ENCODE data around the gene MAPK6.
"Not testable (repeated sequence)": the region's sequence is repeated elsewhere in the genome, so short reads cannot be mapped to it uniquely, and the experiment has no call there.

Gene MAPK6

DNA sequence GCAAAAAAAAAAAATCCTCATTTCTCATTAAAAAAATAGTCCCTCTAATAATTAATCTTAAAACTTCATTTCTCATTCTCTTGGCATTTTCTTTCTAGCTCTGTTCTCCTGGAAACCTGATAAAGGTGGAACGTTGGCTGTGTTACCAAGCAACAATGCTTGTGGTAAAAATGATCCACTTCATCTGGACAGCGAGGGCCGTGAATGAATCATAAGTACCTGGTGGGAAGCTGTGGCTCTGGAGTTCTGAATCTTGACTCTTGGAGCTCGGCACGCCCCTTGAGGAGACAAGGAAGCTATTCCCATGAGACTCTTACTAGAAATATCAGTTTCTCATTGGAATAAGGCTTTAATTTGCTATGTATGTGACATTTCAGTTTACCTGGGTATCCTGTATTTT is 61.0 kb downstream of the MAPK6 start:
- DNase-seq (ENCODE audit: low read depth), result no peak

DNA sequence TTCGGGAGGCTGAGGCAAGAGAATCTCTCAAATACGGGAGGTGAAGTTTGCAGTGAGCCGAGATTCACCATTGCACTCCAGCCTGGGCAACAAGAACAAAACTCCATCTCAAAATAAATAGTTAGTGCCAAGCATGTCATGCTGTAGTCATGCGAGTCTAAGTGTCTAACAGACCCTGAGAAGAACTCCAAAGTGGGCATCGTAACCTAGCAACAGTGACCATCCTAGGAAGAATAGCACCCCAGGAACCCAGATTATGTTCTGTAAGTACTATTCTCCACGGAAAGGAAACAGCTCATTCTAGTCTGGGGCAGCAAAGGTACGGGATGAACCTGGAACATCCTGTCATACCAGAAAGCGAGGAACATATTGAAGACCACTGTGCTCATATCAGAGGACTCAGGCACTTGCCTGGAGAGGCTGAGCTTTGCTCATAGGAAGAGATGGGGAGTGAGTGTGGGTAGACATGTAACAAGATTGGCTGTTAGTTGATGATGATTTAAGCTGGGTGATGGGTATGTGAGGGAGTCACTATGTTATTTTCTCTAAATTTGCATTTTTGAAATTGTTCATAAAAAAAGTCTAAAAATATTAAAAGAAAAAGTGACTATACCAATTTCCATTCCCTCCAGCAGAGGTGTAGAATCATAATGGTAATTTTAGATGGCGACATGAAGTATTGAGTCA is 61.8 kb downstream of the MAPK6 start:
- DNase-seq (ENCODE audit: low read depth), result no peak

DNA sequence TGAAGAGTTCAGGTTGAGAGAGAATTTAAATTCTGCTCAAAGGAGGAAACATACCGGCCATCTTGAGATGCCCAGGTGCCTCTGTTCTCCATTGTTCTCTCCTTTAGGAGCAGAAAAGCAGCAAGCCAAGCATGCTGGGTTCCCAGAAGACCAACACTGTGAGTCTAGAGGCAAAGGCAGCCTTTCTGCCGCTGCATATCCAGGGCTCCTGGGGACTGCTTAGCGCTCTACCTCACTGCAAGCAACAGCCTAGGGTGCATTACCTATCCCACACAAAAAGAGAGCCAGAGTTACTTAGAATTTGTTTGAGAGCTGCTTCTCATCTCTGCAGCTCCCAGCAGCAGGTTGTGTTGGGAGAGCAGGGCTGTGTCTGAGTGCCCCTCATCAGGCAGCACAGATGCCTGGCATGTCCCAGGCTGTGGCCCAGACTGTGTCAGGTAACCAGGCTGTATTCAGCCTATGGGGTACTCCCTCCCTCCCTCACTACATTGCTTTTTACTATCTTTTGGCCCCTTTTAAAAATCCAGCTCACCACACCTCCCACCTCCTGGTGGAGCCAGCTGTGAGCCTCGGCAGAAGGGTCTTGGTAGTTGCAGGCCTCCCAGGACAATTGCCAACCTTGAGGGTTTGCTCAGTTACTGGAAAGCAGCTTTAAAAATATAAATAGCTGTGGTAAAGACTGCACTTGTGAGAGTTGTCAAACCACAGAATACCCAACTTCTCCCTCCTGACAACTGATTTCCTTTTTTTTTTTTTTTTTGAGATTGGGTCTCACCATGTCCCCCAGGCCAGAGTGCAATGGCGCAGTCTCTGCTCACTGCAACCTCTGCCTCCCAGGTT is 63.4 kb downstream of the MAPK6 start:
- no peak for DNase-seq (ENCODE audit: low read depth)

DNA sequence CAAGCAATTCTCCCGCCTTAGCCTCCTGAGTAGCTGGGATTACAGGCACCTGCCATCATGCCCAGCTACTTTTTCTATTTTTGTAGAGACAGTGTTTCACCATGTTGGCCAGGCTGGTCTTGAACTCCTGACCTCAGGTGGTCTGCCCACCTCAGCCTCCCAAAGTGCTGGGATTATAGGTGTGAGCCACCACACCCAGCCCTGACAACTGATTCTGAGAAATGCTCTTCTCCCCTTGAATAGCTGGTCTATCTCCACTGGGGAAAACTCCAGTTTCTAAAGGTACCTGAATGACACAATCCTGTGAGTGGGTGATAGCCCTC is 64.0 kb downstream of the MAPK6 start:
- not testable (repeated sequence) for DNase-seq (ENCODE audit: low read depth)

DNA sequence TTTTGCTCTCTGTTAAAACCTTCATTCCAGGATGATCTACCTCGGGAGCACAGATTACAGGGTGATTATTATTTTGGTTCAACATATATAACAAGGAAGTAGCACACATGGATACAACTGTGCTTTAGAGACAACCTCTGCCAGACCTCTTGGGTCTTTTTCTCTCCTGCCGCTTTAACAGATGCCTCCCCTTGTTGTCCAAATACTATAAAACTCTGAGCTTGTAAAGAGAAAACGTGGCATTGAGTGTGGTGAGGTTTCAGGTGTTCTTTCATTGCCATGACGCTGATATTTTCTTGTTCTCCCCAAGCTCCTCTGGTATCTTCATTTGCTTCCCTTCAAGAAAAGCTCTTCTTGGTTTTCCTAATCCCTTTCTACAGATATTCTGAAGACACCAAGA is 64.6 kb downstream of the MAPK6 start:
- no peak for DNase-seq (ENCODE audit: low read depth)

DNA sequence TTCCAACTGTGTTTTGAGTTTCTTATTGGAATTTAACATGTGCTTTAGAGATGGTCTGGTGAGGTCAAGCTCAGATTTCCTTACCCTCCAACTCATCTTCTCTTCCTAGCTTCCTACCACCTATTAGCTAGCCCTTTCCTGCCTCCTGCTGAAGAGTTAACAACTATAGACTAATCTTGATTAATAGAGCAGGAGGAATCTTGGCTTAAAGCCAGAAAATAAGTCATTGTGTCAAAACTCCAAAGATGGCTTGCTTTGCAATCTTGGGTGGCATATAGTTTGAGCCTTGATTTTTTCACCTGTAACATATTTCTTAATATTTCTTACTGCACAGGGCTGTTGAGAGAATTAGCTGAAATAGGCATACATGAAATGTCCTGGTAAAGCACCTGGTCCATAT is 66.3 kb downstream of the MAPK6 start:
- no peak for DNase-seq (ENCODE audit: low read depth)

DNA sequence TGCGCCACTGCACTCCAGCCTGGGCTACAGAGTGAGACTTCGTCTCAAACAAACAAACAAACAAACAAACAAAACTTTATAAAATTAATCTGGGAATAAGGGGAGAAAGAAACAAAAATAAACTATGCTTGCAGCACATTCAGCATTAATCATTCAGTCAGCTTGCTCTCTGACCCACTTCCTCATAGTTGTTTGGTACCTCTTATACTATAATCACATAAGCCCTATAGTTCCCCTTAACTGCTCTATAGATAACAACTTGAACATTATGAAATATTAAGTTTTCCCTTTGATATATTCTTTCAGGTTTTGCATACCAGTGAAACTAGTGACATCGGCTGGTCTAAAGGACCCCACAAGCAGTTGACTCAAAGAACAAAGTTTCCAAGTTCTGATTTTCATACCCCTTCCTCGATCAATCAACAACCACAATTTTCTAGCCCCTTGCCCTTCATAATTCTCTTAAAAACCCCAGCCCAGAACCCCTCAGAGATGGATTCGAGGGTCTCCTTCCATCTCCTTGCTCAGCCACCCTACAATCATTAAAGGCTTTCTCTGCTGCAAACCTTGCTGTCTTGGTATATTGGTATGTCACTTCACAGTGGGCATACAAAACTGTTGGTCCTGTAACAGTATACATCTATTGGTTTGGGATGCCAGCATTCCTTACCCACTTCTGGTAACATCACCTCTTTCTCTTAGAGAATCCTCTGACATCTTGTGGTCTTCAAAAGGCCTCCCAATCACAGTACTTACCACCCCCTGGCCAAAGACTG is 67.2 kb downstream of the MAPK6 start:
- no peak for DNase-seq (ENCODE audit: low read depth)

DNA sequence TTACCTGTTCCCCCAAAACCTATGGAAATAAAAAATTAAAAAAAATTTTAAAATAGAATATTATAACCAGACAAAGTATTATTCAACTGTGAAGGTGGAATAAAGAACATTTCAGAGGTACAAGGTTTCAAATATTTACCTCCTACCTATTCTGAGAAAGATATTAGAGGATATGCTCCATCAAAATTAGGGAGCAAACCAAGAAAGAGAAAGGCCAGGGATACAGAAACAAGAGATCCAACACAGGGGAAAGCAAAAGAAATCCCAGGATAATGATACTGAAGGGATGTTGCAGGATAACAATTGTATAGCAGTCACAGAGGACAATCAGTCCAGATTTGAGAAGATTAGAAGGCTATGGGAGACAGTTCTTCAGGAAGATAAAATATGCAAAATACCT is 71.2 kb downstream of the MAPK6 start:
- no peak for DNase-seq (ENCODE audit: low read depth)

DNA sequence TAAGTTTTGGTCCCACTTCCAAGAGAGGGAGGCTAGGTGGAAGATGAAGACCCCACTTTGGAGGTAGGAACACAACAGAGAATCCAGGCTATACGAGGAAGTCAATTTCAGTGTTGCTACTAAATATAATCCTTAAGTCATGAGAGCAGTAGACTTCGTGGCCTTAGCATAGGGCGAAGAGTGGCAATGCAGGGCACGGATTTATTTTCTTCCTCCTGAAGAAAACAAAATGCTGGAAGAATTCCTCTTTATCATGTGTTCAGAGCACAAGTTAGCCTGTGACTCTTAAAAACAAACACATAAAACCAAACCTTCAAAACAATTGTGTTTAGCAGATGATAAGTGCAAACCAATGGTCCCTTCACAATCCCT is 74.1 kb downstream of the MAPK6 start:
- DNase-seq (ENCODE audit: low read depth), result no peak

DNA sequence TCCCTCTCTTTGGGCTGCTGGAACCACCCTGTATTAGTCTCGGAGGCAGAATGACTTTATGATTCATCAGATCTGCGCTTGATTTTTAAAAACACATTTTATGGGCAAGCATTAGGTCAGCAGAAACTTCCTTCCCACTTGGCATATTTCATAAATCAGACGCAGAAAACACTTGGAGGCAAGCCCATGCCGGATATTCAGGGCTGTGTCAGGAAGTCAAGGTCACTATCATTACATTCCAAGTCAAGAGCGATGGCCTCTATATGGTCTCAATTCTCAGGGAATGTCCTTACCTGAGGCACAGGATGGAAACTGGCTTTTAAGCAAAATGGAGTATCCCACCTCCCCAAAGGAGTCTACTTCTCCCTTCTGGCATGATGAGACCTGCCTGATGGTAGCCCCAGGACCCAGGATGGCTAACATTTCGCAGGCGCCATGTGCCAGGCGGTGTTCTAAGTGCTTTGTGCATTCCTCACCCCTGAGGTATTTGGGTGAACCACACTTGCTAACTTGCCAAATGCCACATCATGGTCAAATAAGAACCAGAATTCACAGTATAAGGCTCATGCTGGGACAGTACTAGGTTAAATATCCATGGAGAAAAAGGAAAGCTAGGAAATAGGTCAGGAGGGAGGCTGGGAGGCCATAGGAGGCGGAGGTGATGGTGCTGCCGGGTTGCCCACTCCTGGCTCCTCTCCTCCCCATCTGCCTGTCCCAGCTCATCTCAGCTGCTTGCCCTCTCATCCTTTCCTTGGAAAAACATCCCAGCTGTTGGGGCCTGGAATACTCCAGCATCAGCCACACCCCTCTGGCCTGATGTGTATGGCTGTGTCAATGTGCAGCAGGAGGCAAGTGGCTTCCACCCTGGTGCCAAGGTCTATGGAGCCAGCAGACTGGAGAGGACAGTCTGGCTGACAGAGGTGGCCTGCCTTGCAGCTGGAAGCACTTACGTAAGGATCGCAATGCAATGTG is 74.8 kb downstream of the MAPK6 start:
- no peak for DNase-seq (ENCODE audit: low read depth)

DNA sequence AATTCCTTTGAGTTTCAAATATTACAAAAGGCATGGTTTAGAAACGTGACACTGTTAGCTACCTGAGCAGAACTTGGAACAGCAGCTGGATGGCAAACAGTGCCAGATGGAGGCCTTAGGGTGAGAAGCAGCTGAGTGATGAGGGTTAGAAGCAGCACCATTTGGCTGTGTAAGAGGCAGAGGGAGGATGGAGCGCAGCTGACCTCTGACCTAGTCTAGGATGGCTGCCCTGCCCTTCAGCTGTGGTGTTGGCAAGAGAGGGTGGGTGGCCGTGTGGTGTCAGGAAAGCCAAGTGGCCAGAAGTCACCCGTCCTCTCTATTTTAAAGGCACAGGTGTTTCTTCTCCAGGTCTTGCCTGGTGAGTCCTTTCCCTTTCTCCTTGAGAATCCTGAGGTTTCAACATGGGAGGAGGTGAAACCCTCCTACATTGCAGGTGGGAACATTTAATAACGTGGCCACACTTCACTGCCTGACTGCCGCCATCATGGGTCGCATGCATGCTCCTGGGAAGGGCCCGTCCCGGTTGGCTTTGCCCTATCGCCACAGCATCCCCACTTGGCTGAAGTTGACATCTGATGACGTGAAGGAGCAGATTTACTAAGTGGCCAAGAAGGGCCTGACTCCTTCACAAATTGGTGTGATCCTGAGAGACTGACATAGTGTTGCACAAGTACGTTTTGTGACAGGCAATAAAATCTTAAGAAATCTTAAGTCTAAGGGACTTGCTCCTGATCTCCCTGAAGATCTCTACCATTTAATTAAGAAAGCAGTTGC is 76.0 kb downstream of the MAPK6 start:
- no peak for DNase-seq (ENCODE audit: low read depth)

DNA sequence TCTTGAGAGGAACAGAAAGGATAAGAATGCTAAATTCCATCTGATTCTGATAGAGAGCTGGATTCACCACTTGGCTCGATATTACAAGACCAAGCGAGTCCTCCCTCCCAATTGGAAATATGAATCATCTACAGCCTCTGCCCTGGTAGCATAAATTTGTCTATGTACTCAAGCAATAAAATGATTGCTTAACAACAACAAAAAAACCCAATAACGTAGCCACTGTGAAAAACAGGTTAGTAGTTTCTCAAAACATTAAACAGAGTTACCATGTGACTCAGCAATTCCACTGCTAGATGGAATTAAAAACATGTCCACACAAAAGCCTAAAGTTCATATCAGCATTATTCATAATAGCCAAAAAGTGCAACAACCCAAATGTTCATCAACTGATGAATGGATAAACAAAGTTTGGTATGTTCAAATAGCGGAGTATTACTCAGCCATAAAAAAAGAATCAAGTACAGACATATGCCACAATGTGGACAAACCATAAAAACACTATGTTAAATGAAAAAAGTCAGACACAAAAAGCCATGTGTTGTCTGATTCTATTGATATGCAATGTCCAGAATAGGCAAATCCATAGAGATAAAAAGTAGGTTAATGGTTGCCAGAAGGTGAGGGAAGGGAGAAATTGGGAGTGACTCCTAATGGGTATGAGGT is 76.7 kb downstream of the MAPK6 start:
- DNase-seq (ENCODE audit: low read depth), result no peak

DNA sequence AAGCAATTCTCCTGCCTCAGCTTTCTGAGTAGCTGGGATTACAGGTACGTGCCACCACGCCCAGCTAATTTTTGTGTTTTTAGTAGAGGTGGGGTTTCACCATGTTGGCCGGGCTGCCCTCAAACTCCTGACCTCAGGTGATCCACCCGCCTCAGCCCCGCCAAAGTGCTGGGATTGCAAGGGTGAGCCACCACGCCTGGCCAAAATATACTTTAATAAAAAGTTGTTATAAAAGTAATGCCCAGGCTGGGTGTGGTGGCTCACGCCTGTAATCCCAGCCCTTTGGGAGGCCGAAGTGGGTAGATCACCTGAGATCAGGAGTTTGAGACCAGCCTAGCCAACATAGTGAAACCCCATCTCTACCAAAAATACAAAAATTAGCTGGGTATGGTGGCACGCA is 77.5 kb downstream of the MAPK6 start:
- DNase-seq (ENCODE audit: low read depth), result not testable (repeated sequence)

DNA sequence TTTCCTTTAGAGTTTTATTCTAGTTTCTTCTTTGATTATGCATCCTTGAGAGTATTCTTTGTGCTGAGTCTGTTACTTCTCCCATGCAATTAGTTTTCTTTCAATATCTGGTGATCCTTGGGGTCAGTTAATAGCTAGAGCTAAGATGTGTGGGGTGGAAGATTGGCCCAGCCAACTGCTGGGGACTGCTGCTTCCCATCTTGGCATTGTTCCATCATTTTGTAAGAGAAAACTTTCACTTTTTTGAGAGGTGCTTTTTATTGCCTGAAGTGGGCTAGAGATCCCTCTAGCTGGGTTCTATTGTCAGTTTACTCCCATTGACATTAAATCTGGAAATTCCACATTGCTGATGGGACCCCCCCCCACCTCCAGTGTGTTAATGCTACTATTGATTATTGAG is 78.2 kb downstream of the MAPK6 start:
- DNase-seq (ENCODE audit: low read depth), result no peak

DNA sequence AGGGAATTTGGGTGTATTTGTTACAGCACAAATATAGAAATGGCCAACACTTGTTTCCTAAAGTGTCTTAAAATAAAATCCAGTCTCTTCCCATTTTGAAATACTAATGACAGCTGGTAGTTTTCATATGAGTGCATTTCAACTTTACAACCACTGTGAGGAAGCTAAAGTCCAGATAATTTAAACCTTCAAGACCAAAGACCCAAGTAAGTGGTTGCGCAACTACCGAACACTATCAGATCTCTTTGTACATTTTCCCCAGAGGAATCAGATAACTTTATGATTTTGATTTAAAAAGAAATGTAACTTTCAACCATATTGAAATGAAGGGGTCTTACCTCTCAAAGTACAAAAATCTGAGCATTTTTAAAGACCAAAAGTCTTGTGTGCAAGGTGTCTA is 79.3 kb downstream of the MAPK6 start:
- DNase-seq (ENCODE audit: low read depth), result no peak

DNA sequence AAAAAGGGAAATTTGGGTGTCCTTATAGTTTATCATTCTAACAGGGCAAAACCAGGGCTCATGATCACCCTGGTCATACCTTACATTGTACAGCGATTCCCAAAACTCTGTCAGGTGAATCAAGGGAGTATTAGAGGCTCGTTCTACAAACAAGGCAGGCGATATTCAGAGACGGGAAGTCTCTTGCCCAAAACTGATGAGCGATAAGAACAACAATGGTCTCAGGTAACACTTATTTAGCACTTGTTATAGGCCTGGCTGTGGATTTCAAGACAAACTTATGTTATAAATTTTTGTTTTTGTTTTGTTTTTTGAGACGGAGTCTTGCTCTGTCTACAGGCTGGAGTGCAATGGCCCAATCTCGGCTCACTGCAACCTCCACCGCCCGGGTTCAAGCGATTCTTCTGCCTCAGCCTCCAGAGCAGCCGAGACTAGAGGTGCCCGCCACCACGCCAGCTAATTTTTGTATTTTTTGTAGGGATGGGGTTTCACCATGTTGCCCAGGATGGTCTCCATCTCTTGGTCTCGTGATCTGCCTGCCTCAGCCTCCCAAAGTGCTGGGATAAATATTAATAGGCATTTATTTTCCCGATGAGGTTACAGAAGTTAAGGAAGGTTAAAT is 80.7 kb downstream of the MAPK6 start:
- no peak for DNase-seq (ENCODE audit: low read depth)

DNA sequence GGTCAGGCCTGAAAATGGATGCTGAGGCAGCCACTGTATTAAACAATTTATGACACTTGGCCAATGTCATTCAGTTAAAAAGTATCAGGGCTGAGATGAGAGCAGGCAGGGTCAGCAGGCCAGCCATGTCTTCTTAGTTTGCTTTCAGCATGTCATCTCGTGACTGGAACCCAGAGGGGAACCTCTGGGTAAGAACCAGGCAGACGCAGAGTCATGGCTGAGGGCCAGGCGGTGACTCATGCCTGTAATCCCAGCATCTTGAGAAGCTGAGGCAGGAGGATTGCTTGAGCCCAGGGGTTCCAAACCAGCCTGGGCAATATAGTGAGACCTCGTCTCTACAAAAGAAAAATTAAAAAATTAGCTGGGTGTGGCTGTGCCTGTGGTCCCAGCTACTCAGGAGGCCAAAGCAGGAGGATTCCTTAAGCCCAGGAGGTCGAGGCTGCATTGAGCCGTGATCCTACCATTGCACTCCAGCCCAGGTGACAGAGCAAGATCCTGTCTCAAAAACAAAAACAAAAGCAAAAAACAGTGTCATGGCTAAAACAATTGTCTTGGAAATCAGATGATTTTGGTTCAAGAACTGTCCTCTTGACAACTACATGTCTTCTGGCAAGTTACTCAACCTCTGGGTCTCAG is 81.9 kb downstream of the MAPK6 start:
- no peak for DNase-seq (ENCODE audit: low read depth)

DNA sequence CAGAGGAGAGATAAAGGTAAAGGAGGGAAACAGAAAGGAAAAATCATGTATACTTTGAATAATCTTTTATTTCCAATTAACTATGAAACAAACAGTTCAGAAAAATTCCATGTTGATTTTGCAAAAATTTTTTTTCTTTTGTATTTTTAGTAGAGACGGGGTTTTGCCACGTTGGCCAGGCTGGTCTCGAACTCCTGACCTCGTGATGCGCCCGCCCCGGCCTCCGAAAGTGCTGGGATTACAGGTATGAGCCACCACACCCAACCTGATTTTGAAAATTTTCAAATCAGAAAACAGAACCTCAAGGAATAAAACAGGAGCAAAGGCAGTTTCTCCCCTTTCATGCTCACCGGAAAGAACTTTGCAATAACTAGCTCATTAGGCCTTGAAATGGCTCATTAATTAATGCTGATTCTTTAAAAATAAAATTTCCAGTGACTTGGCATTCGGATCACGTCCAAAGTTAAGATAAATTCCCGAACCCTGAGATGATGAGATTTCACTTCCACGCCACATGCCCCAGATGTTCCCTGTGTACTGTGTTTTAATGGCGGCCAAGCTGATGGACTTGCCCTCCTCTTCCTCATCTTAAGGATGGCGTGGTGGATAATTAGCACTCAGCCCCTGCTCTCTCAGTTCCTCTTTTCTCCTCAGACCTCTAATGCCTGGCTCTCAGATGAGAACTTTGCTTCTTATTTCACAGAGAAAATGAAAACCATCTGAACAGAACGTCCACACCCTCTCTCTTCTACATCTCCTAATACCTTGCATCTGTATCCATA is 82.7 kb downstream of the MAPK6 start:
- no peak for DNase-seq (ENCODE audit: low read depth)

DNA sequence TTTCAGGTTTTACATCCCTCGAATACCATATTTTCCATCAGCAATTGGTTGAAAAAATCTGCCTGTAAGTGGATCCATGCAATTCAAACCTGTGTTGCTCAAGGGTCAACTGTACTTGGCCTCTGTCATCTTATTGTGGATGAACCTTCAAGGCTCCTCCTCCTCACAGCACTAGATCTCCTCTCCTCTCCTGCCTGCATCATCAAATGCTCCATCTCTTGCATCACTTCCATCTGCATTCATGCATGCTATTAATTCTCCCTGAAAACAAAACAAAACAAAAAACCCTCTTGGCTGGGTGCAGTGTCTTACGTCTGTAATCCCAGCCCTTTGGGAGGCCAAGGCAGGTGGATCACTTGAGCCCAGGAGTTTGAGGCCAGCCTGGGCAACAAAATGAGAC is 83.4 kb downstream of the MAPK6 start:
- no peak for DNase-seq (ENCODE audit: low read depth)
